Astrocyte (in vitro differentiated cells and primary cell): ENCODE data around the gene RIPOR2. TPM values are rescaled to one million over a fixed set of nuclear protein-coding genes. Genes with fewer than 3 reads are reported as not detected.

Experiments
- DNase-seq: peaks from one replicate; pipeline ENCODE4 v3.0.0-alpha.2; 2010; ENCODE audit warnings: low read depth
- FAIRE-seq: peaks from 2 replicates; lab custom pipeline; 2011; peaks lifted over from hg19 to GRCh38; lab: Jason Lieb, UNC
- H2AFZ ChIP-seq: 2 replicates; pipeline ENCODE4 v1.6.0; 2012; ENCODE audit warnings: low read depth, low read length, inconsistent platforms
- H3K27ac ChIP-seq: 2 replicates; pipeline ENCODE4 v1.5.1; 2011; ENCODE audit warnings: low read depth, low read length, inconsistent platforms
- H3K27me3 ChIP-seq: 2 replicates; pipeline ENCODE4 v1.6.0; 2011; ENCODE audit warnings: low read length, inconsistent platforms; ENCODE audit not compliant: insufficient read depth
- H3K36me3 ChIP-seq: 2 replicates; pipeline ENCODE4 v1.5.1; 2011; ENCODE audit warnings: low read length, inconsistent platforms; ENCODE audit not compliant: insufficient read depth
- H3K4me1 ChIP-seq: 2 replicates; pipeline ENCODE4 v1.5.1; 2011; ENCODE audit warnings: low read length, inconsistent platforms; ENCODE audit not compliant: insufficient read depth
- H3K4me2 ChIP-seq: 2 replicates; pipeline ENCODE4 v1.6.0; 2012; ENCODE audit warnings: low read length, inconsistent platforms
- H3K4me3 ChIP-seq: 2 replicates; pipeline ENCODE4 v1.5.1; 2011; ENCODE audit warnings: low read depth, mild to moderate bottlenecking, low read length, inconsistent platforms; ENCODE audit not compliant: insufficient read depth
- H3K79me2 ChIP-seq: 2 replicates; pipeline ENCODE4 v1.6.0; 2012; ENCODE audit warnings: mild to moderate bottlenecking, low read length, inconsistent platforms; ENCODE audit not compliant: insufficient read depth
- H3K9ac ChIP-seq: 2 replicates; pipeline ENCODE4 v1.6.0; 2012; ENCODE audit warnings: mild to moderate bottlenecking, low read length, inconsistent platforms
- H3K9me3 ChIP-seq: 2 replicates; pipeline ENCODE4 v1.5.1; 2012; ENCODE audit warnings: low read depth, mild to moderate bottlenecking, low read length, inconsistent platforms; ENCODE audit not compliant: insufficient read depth
- H4K20me1 ChIP-seq: 2 replicates; pipeline ENCODE4 v1.6.0; 2012; ENCODE audit warnings: low read length, inconsistent platforms; ENCODE audit not compliant: insufficient read depth
- H3K27ac Mint-ChIP-seq: one replicate; pipeline ENCODE4 v1.8.0; 2021; ENCODE audit warnings: mild to moderate bottlenecking, mixed read lengths; ENCODE audit not compliant: unreplicated experiment
- H3K27me3 Mint-ChIP-seq: one replicate; pipeline ENCODE4 v1.8.0; 2021; ENCODE audit warnings: low read depth, mixed read lengths; ENCODE audit not compliant: unreplicated experiment
- H3K36me3 Mint-ChIP-seq: one replicate; pipeline ENCODE4 v1.8.0; 2021; ENCODE audit warnings: low read depth, mixed read lengths; ENCODE audit not compliant: unreplicated experiment
- H3K4me1 Mint-ChIP-seq: one replicate; pipeline ENCODE4 v1.8.0; 2021; ENCODE audit warnings: low read depth, mixed read lengths; ENCODE audit not compliant: unreplicated experiment
- H3K4me3 Mint-ChIP-seq: one replicate; pipeline ENCODE4 v1.8.0; 2021; ENCODE audit warnings: mild to moderate bottlenecking, moderate library complexity, mixed read lengths; ENCODE audit not compliant: unreplicated experiment
- H3K9me3 Mint-ChIP-seq: one replicate; pipeline ENCODE4 v1.8.0; 2021; ENCODE audit warnings: mild to moderate bottlenecking, mixed read lengths; ENCODE audit not compliant: unreplicated experiment
- EZH2 ChIP-seq: IDR thresholded peaks from 2 replicates; pipeline ENCODE4 v1.6.1; 2012; ENCODE audit warnings: mild to moderate bottlenecking, low read length, inconsistent platforms; ENCODE audit not compliant: insufficient read depth
- total RNA-seq: library from RNA; stranded (reverse); gene quantifications from 2 replicates; pipeline ENCODE4 v1.2.1, GENCODE V29; 2021
- TF ChIP-seq, protein P1 (sequence below): IDR thresholded peaks from 2 replicates; pipeline ENCODE4 v1.5.1; 2011; ENCODE audit warnings: low read depth, mild to moderate bottlenecking, inconsistent platforms, low read length, moderate library complexity; ENCODE audit not compliant: insufficient read depth

Gene RIPOR2
- total RNA-seq, 1 donor from 2014 or later = 0.95 TPM

DNA sequence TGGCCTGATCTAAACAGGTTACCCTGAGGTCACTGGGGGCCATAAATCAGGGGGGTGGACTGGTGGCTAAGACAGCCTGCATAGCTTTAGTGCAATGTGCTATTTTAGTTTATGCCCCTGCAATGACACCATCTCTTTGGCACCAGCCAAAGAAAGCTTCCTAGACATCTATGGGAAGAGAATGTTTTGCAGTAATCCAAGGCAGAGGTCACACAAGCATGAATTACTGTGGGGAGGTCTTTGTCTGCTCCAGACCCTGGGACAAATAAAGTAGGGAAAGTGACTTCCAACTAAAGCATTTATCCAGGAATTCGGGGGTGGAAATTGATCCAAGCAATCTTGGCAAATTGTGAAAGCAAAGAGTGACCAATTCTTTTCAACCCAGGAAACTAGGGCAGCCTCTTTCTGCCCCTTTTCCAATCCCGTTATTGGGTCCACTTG lies 5.3 kb downstream of the RIPOR2 start:
- H3K4me3 Mint-ChIP-seq = no peak overlapping the region
- no peaks in the 10 kb centered on the region for H3K79me2 ChIP-seq
- no peaks in the 10 kb centered on the region for H3K27me3 Mint-ChIP-seq
- H3K36me3 Mint-ChIP-seq = no peaks in the 10 kb centered on the region
- no peak overlapping the region for H3K27ac Mint-ChIP-seq
- H3K4me1 ChIP-seq = peaks cover 30% of the 10 kb centered on the region
- H3K4me3 ChIP-seq = no peak overlapping the region
- TF ChIP-seq, protein P1, sequence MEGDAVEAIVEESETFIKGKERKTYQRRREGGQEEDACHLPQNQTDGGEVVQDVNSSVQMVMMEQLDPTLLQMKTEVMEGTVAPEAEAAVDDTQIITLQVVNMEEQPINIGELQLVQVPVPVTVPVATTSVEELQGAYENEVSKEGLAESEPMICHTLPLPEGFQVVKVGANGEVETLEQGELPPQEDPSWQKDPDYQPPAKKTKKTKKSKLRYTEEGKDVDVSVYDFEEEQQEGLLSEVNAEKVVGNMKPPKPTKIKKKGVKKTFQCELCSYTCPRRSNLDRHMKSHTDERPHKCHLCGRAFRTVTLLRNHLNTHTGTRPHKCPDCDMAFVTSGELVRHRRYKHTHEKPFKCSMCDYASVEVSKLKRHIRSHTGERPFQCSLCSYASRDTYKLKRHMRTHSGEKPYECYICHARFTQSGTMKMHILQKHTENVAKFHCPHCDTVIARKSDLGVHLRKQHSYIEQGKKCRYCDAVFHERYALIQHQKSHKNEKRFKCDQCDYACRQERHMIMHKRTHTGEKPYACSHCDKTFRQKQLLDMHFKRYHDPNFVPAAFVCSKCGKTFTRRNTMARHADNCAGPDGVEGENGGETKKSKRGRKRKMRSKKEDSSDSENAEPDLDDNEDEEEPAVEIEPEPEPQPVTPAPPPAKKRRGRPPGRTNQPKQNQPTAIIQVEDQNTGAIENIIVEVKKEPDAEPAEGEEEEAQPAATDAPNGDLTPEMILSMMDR = no peak
- TF ChIP-seq EZH2 = no peak
- peaks cover 2% of the 10 kb centered on the region for H3K9me3 Mint-ChIP-seq
- FAIRE-seq = peak; percentile 45
- no peaks in the 10 kb centered on the region for H3K9me3 ChIP-seq
- DNase-seq = peak; percentile 87
- peak overlapping the region; percentile 45 for H3K4me2 ChIP-seq
- no peaks in the 10 kb centered on the region for H3K36me3 ChIP-seq
- peak overlapping the region; percentile 43 for H3K27ac ChIP-seq
- H2AFZ ChIP-seq = no peak overlapping the region
- H3K9ac ChIP-seq = no peak overlapping the region
- no peaks in the 10 kb centered on the region for H3K27me3 ChIP-seq
- H3K4me1 Mint-ChIP-seq = peaks cover 35% of the 10 kb centered on the region
- H4K20me1 ChIP-seq = no peaks in the 10 kb centered on the region

DNA sequence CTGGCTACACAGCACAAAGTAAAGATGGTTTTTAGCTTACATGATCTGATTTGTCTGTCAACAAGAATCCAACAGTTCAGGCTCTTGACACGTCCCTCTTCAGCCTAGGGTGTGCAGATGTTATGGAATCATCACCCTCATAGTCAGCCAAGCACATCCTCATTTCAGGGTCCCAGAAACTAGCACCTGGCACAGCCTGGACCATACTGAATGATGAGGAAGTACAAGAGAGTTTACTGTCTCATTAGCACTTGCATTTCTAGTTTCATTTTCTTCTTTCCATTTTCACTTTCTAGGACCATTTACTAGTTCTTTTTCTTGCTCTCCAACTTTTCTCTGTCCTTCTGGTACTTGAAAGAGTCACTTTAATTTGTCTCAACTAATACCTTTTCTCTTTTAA lies 6.5 kb downstream of the RIPOR2 start:
- H3K4me1 Mint-ChIP-seq = peaks cover 32% of the 10 kb centered on the region

More for the DNA sequence above, 6.5 kb downstream of the RIPOR2 start:
- peaks cover 2% of the 10 kb centered on the region for H3K9me3 Mint-ChIP-seq
- FAIRE-seq (no peak), DNase-seq (no peak)
- Histone ChIP-seq H2AFZ (no peak overlapping the region), H3K9me3 (no peaks in the 10 kb centered on the region), H3K4me1 (peaks cover 30% of the 10 kb centered on the region), H3K27ac (no peak overlapping the region), H3K27me3 (no peaks in the 10 kb centered on the region), H3K4me2 (no peak overlapping the region), H4K20me1 (no peaks in the 10 kb centered on the region), H3K79me2 (no peaks in the 10 kb centered on the region), H3K9ac (no peak overlapping the region), H3K36me3 (no peaks in the 10 kb centered on the region), H3K4me3 (no peak overlapping the region)
- no peaks in the 10 kb centered on the region for H3K27me3 Mint-ChIP-seq
- H3K36me3 Mint-ChIP-seq = no peaks in the 10 kb centered on the region
- no peak overlapping the region for H3K27ac Mint-ChIP-seq
- no peak for TF ChIP-seq EZH2
- TF ChIP-seq, protein P1 = no peak
- no peak overlapping the region for H3K4me3 Mint-ChIP-seq
